AG04449 (cell line): Measurements from ENCODE around the gene MGLL.

Source experiments
- CTCF ChIA-PET: fragments of 350-600 bp; formaldehyde crosslinking; extraction: SDS; loops from one replicate; lab custom pipeline; 2021; ENCODE audit warnings: antibody characterized with exemption; lab: Yijun Ruan, JAX
- POLR2A ChIA-PET: fragments of 400-600, 350-600 bp; formaldehyde crosslinking; extraction: SDS; loops from one replicate; lab custom pipeline; 2020; ENCODE audit warnings: antibody characterized with exemption, inconsistent platforms; lab: Yijun Ruan, JAX
- DNase-seq: peaks from one replicate; pipeline ENCODE4 v3.0.0-alpha.2; 2010; ENCODE audit warnings: low read depth, low spot score
- H3K4me3 ChIP-seq: 2 replicates; pipeline ENCODE4 v1.5.1; 2011; ENCODE audit warnings: low read depth, mild to moderate bottlenecking, control low read depth, low read length
- CTCF ChIP-seq: IDR thresholded peaks from one replicate; pipeline ENCODE4 v1.5.1; 2011; ENCODE audit warnings: mild to moderate bottlenecking, moderate library complexity, low read length, control low read depth, inconsistent platforms; ENCODE audit not compliant: insufficient read depth; ENCODE audit errors: missing control alignments

MGLL gene

DNA sequence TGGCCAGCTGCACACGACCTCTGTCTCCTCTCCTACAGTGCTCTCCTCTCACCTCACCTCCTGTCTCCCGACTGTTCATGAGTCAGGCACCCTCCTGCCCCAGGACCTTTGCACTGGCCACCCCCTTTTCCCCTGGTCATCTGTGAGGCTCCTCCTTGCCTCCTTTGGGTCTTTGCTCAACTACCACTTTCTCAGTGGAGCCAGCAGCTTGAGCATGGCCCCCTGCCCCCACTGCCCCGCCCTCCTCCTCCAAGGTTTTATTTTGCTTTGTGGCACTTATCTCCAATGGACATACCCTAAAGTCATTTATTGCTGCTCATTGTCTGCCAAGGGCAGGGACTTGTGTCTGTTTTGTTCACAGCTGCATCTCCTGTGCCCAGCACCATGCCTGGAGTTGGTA, 64.3 kb downstream of the MGLL start:
- H3K4me3 ChIP-seq = no peak overlapping the region
- no peak for TF ChIP-seq CTCF
- ChIA-PET CTCF (interaction anchor here (0.7 kb wide), 1 partner anchor 70 kb away, joined by 3 read pairs; no protein-coding TSS in a partner anchor), POLR2A (no interaction called here)
- no peak for DNase-seq

DNA sequence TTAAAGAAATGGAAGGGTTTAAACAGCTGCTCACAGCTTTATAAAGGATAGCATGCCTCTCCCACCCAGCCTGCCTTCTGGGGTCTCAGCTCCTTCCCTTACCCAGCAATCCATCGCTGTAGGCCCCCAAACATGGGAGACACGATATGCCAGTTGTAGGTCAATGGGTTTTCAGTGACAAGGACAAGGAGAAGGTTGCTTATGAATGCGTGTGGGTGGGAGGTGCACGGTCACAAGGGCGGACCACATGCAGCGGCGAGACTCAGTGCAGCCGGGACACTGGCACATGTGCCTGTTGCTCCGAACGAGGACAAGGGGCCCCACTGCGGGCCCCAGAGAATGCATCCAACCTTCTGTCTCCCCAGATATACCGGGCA, 67.0 kb downstream of the MGLL start:
- DNase-seq = no peak
- no peak overlapping the region for H3K4me3 ChIP-seq
- CTCF ChIA-PET = interaction anchor here (0.7 kb wide), 1 partner anchor 29 kb away, joined by 3 read pairs; no protein-coding TSS in a partner anchor
- no peak for TF ChIP-seq CTCF
- POLR2A ChIA-PET = no interaction called here

DNA sequence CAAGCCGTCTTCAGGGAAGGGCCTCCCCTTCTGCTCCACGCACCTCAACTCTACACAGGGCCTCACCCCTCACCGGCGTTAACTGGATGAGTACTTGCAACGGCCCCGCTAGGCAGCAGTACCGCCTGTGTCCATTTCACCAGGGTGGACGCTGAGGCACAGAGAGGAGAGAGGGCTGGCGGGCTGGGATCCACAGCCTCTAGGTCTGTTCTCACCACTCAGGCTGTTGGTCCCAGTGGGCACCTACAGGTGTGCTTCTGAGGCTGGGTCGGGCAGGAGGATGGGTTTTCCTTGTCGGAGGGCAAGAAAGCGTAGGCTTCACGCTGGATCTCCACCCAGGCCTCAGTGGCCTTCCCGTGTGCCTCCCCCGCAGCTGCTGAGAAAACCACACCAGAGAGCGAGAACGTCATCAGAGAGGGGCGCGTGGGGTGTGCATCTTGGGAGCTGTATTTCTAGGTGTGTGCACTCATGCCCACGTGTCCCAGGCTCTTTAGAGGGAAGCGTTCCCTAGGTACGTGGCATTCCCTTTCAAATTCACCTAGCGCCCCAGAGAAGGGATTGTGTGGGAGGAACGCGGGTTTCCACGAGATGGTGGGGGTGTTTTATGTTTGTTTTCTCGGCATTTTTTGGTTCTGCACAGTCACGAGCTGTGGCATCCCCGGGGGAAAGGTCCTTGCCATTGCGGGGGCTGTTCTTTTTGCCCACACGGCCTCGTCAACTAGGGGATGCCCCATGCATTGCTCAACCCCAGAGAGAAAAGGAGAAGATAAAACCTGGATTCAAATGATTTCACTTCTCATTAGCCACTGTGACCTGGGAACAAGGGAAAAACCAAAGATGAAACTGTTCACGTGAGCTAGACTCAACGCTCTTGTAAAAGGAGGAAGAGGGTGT, 67.7 kb downstream of the MGLL start:
- CTCF ChIA-PET = interaction anchor here (0.7 to 2.0 kb wide), 2 partner anchors 8 to 30 kb away, joined by 3 to 7 read pairs; no protein-coding TSS in a partner anchor
- no peak for TF ChIP-seq CTCF
- POLR2A ChIA-PET = no interaction called here
- no peak for DNase-seq
- H3K4me3 ChIP-seq = no peak overlapping the region

DNA sequence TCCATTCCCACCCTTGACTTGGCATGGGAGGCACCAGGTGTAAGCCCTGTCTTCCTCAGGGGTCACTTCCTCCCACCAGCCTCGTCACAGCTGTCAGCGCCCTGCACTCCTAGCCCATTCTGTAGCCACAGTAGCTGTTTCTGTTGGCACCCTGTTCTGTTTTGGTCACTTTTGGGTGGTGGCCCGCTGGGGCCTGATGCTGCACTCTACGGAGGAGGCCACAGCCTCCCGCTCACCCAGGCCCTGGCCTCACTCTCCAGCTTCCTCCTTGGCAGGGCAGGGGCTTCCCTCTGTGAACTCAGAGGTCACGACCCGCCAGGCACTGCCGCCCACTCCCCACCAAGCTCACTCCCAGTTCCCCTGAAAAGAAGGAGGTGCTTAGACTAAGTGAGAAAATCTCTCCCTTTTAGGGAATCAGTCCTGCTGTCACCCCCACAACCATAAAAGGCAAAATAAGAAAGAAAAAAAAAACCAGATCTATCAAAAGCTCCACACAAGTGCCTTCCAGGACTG, 68.4 kb downstream of the MGLL start:
- no peak overlapping the region for H3K4me3 ChIP-seq
- no peak for TF ChIP-seq CTCF
- DNase-seq = no peak
- POLR2A ChIA-PET = interaction anchor here (0.5 kb wide), 1 partner anchor 15 kb away, joined by 4 read pairs; no protein-coding TSS in a partner anchor
- CTCF ChIA-PET = interaction anchor here (0.8 to 2.0 kb wide), 4 partner anchors 9 to 58 kb away, joined by 3 to 7 read pairs (median 4); no protein-coding TSS in a partner anchor

- DNase-seq = no peak
- H3K4me3 ChIP-seq = no peak overlapping the region
- TF ChIP-seq CTCF = no peak
- POLR2A ChIA-PET = interaction anchor here (0.5 kb wide), 1 partner anchor 15 kb away, joined by 4 read pairs; no protein-coding TSS in a partner anchor
- CTCF ChIA-PET = interaction anchor here (0.8 to 2.0 kb wide), 4 partner anchors 10 to 58 kb away, joined by 3 to 7 read pairs (median 4); no protein-coding TSS in a partner anchor
These were observed 69.0 kb downstream of the MGLL start for GRCh38 chr3:127753338-127753737.

GRCh38 chr3:127751782-127752181, 70.5 kb downstream of the MGLL start:
- POLR2A ChIA-PET = no interaction called here
- DNase-seq = no peak
- CTCF ChIA-PET = no interaction called here
- TF ChIP-seq CTCF = no peak
- H3K4me3 ChIP-seq = no peak overlapping the region
